RCC 7860 (cell line): Measurements from ENCODE around the gene ZER1.
"Not testable (repeated sequence)": the region's sequence is repeated elsewhere in the genome, so short reads cannot be mapped to it uniquely, and the experiment has no call there.

ENCODE experiments used
- DNase-seq: peaks from one replicate; pipeline ENCODE4 v3.0.0-alpha.2; 2015; ENCODE audit warnings: low spot score
- FAIRE-seq: peaks from 2 replicates; lab custom pipeline; 2012; peaks lifted over from hg19 to GRCh38; lab: Jason Lieb, UNC

The ZER1 gene

DNA sequence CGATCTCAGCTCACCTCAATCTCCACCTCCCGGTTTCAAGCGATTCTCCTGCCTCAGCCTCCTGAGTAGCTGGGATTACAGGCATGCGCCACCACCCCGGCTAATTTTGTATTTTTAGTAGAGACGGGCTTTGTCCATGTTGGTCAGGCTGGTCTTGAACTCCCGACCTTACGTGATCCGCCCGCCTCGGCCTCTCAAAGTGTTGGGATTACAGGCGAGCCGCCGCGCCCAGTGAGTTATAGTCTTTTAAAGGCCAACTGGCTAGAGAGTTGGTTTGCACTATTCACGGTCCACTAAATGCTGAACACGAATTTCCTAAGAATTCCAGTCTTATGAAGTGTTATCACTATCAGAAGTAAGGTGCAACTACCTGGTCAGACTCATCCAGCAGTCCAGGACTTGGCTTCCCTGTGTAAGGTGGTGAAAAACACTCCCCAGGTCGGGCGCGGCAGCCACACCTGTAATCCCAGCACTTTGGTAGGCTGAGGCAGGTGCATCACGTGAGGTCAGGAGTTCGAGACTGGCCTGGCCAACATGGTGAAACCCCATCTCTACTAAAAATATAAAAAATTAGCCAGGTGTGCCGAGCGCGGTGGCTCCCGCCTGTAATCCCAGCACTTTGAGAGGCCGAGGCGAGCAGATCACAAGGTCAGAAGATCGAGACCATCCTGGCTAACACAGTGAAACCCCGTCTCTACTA, 72.5 kb downstream of the ZER1 start:
- not testable (repeated sequence) for FAIRE-seq, DNase-seq

DNA sequence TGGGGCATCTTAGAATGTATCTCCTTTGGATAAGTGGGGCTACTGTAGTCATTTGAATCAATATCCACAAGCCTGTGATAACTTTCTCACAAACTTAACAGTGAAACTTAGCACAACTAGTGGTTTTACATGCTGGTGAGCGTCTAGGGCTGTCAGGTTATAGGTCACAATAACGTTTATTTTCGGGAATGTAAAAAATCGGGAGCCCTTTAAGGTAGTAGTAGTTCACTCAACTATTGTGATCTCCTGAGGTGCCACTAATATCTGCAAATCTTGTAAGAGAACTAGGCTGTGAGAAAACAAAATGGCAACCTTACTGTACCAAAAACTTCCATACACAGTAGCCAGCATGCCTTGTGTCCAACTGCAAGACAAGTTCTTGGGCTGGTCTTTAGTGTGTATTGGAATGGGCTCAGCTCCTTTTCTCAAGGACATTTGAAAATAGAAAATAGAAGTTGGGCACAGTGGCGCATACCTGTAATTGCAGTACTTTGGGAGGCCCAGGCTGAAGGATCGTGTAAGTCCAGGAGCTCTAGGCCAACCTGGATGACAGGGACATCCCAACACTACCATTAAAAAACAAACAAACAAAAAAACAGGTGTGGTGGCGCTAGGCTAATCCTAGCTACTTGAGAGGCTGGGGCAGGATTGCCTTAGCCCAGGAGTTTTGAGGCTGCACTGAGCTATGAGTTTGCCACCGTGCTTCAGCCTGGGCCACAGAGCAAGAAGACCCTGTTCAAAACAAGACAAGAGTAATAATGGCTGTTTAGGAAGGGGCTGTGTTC, 74.6 kb downstream of the ZER1 start:
- DNase-seq (no peak), FAIRE-seq (no peak)

DNA sequence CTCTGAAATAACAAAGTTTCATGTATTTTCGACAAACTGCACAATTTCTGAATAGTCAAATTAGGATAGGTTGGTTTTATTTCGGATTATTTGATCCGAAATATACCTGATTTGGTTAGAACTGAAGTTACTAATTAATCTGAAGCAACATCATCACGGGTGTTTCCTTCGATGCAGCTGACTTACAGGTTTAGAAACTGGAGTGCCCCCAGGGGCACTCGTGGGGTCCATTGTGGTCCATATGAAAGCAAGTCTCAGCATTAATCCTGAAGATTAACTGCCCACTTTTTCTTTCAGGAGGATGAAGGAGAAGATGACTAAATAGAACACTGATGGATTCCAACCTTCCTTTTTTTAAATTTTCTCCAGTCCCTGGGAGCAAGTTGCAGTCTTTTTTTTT, 77.4 kb downstream of the ZER1 start:
- no peak for FAIRE-seq

DNA sequence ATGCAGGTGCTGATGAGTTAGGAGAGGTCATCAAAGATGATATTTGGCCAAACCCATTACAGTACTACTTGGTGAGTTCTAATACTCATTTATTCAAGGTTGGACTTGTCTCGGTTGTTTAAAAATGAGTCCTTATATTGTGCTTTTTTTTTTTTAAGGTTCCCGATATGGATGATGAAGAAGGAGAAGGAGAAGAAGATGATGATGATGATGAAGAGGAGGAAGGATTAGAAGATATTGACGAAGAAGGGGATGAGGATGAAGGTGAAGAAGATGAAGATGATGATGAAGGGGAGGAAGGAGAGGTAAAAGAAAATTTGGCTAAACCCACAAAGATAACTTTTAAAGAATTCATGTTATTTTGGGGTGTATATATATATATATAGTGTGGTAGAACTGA, 78.0 kb downstream of the ZER1 start:
- not testable (repeated sequence) for FAIRE-seq, DNase-seq

More for the DNA sequence above, 77.4 kb downstream of the ZER1 start:
- no peak for DNase-seq

GRCh38 chr9:128690684-128691034, 81.1 kb downstream of the ZER1 start:
- FAIRE-seq (no peak), DNase-seq (no peak)

DNA sequence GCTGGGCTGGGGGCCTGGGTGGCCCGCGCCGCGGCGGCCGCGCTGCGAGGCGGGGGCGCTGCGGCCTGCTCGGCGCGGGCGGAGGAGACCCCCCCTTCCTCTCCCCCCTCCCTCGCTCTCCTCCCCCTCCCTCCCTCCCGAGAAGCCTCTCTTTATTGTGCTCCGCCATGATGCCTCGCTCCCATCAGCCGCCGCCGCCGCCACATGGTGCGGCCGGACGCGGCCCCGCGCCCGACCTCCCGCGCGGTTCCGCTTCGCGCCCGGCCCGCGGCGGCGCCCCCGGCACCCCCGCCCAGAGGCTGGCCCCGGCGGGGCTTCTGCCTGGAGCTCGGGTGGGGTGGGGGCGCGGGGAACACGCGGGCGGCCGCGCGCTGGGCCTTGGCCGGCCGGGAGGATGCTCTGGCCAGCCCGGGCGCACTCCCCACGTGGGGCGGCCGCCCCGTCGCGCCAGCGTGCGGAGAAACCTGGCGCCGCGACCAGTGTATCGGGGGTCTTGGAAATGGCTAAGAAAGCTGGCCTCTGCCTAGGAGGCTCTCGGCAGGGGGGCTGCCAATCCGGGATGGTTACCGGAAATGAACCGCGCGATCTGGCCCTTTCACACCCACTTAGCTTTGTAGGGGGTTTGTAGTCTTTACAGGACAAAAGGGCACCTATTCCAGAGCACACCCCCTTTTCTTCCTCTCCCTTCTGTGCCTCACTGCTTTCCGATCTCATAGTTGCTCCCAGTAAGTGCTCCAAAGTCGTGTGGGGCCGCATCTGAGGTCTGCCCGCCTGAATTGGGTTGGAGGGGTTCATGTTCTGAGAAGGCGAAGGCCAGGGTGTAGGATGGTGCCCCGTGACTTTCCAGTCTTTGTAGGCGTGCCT, 81.7 kb downstream of the ZER1 start:
- FAIRE-seq: no peak
- DNase-seq: peak; percentile 5

DNA sequence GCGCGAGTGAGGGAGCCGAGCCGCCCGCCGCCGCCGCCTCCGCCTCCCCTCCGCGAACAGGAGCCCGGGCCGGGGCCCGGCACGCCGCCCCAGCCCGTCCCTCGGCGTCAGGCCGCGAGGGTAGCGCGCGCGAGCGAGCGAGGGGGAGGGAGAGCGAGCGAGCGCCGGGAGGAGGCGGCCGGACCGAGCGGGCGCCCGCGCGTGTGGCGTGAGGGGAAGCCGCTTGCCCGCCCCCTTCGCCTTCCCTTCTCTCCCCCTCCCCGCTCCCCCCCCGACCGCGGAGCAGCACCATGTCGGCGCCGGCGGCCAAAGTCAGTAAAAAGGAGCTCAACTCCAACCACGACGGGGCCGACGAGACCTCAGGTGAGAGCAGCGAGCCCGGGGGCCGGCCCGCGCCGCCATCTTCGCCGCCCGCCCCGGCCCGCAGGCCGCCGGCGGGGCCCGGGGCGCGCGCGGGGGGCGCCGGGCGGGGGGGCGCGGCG, 82.4 kb downstream of the ZER1 start:
- FAIRE-seq (no peak), DNase-seq (no peak)

DNA sequence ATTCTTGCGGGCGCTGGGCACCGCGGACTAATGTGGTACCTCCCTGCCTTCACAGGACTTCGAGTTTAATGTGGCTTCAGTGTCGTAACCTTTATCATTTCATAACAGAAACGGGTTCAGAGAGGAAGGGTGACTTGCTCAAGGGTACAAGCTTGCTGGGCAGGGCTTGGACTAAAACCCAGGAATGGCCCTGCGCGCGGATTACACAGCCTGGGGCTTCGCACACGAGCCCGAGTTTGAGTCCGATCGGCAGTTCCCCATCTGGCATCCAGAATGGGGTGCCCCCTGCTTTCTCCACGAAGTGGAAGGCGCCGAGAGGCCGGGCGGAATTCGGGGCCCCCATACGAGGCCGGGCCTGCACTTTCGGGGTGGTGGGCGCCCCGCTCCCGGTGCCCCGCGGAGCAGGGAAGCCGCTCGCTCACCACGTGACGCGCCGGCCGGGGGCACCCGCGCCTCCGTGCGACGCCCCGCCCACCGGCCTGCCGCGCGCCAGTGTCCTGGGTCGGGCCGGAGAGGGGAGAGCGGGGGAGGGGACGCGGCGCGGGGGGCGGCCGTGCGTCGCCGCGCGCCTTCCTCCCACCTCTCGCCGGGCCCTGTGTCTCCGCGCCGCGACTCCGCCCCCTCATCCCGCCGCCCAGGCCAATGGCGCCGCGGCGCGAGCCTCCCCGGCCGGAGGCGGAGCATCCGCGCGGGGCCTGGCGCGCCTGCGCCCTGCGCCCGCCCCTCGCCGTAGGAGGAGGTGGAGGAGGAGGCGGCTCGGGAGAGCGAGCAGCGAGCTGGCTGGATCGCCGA, 83.0 kb downstream of the ZER1 start, which contains the start of gene SET:
SET (plus strand) TSS at position 722 of the 792 bp plus-strand sequence. CDS start 361 bp downstream, outside the sequence.
- FAIRE-seq (no peak), DNase-seq (peak; percentile 86)

- FAIRE-seq (no peak), DNase-seq (no peak)
Measured at GRCh38 chr9:128687453-128687852, 84.3 kb downstream of the ZER1 start.

- FAIRE-seq (no peak), DNase-seq (peak; percentile 11)
Measured at GRCh38 chr9:128685636-128686489, 85.9 kb downstream of the ZER1 start.

GRCh38 chr9:128684325-128685199, 87.2 kb downstream of the ZER1 start:
- DNase-seq (peak; percentile 82), FAIRE-seq (peak; percentile 74)

GRCh38 chr9:128684065-128684324, 87.7 kb downstream of the ZER1 start:
- FAIRE-seq (no peak), DNase-seq (no peak)

DNA sequence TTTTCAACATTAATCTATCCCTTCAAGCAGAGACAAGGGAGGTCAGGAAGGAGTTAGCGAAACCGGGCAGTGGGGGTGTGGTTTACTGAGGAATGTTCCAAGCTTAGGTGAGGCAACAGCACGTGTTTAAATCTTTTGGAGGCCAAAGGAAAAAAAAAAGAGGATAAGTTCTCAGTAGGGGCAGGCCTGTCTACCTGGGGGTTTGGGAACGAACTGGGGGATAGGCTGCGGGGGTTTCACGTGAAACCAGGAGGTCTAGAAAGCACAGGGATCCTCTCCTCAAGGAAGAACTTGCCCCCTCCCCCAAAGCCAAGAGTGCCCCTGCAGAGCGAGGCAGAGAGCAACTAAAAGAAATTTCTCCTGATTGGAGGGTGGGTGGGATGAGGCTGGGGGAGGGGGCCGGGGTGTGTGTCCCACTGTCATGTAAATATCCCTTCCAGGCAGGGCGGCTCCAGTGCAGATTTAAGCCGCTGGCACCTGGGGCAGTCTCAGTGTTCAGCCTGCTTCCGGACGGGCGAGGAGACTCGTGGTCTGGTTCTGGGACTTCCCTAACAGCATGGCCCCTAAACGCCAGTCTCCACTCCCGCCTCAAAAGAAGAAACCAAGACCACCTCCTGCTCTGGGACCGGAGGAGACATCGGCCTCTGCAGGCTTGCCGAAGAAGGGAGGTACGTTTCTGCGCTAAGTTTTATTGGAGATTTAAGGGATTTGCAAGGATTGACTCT, 88.2 kb downstream of the ZER1 start:
- FAIRE-seq: no peak

More for the DNA sequence above, 88.2 kb downstream of the ZER1 start:
- peak; percentile 33 for DNase-seq
